Type B pancreatic cell (in vitro differentiated cells): Measurements from ENCODE around the gene EN2. TPM values are rescaled to one million over a fixed set of nuclear protein-coding genes. Genes with fewer than 3 reads are reported as not detected.

Source experiments
- DNase-seq: peaks from one replicate; pipeline ENCODE4 v3.0.0; 2021; ENCODE audit warnings: mixed read lengths; ENCODE audit not compliant: unreplicated experiment; ENCODE audit errors: extremely low spot score
- H3K27ac Mint-ChIP-seq: 2 replicates; pipeline ENCODE4 v1.8.0; 2021; ENCODE audit warnings: mild to moderate bottlenecking, mixed read lengths
- H3K27me3 Mint-ChIP-seq: 2 replicates; pipeline ENCODE4 v1.8.0; 2021; ENCODE audit warnings: mixed read lengths
- H3K36me3 Mint-ChIP-seq: 2 replicates; pipeline ENCODE4 v1.8.0; 2021; ENCODE audit warnings: mixed read lengths
- H3K4me1 Mint-ChIP-seq: one replicate; pipeline ENCODE4 v1.8.0; 2021; ENCODE audit warnings: mixed read lengths; ENCODE audit not compliant: unreplicated experiment
- H3K4me3 Mint-ChIP-seq: 2 replicates; pipeline ENCODE4 v1.8.0; 2021; ENCODE audit warnings: mild to moderate bottlenecking, mixed read lengths
- H3K9me3 Mint-ChIP-seq: 2 replicates; pipeline ENCODE4 v1.8.0; 2021; ENCODE audit warnings: mixed read lengths
- total RNA-seq: library from RNA; stranded (reverse); gene quantifications from 2 replicates; pipeline ENCODE4 v1.2.1, GENCODE V29; 2021; ENCODE audit warnings: low replicate concordance
- TF ChIP-seq, protein P1 (sequence below): fragments of 200-600 bp; sonication (generic); conservative IDR thresholded peaks from 2 replicates; pipeline ENCODE4 v1.5.0; 2021; ENCODE audit warnings: antibody characterized with exemption, mild to moderate bottlenecking

Gene EN2
- total RNA-seq, 1 donor from 2014 or later: 0.94 TPM

DNA sequence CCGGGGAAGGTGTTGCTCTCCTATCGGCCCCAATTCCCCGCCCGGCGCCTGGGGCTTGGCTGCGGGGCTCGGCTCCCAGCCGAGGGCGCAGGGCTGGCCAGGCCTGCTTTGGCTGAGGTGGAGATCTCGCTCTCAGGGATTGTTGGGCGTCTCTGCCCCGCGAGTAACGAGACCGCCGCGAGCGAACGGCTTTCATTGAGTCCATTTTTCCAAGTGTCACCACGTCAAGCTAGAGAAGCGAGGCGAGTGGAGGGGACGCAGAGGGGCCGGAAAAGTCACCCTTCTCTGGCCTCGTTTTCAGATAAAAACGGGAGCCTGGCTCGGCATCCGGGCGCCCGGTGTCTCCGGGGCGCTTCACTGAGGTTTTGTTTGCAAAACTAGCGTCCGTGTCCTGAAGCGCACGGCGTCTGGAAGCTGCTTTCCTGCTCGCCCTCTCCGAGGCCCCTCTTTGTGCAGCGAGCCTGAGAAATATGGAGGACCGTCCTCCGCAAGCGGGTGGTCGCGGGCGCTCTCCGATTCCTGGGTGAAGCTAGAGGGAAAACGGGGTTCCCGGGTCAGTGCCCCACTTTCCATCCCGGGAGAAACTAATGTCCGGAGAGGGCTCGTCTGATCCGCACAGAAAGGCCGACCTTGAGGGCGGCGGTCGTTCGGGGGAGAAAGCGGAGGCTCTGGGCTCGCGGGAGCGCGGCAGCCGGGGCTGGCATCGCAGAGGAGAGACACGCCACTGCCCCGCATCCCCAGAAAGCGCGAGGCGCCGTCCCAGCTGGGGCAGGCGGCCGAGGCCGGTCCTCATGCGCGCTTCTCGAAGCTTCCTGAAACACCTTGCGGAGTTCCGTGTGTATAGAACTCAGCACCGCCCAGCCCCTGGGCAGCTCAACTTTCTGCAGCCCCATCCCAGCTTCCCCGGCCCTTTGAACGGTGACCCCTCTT lies 3.5 kb upstream of the EN2 start:
- no peak for DNase-seq
- H3K27me3 Mint-ChIP-seq: peaks cover 81% of the 10 kb centered on the region
- H3K36me3 Mint-ChIP-seq: no peaks in the 10 kb centered on the region
- H3K27ac Mint-ChIP-seq: no peak overlapping the region
- TF ChIP-seq, protein P1, sequence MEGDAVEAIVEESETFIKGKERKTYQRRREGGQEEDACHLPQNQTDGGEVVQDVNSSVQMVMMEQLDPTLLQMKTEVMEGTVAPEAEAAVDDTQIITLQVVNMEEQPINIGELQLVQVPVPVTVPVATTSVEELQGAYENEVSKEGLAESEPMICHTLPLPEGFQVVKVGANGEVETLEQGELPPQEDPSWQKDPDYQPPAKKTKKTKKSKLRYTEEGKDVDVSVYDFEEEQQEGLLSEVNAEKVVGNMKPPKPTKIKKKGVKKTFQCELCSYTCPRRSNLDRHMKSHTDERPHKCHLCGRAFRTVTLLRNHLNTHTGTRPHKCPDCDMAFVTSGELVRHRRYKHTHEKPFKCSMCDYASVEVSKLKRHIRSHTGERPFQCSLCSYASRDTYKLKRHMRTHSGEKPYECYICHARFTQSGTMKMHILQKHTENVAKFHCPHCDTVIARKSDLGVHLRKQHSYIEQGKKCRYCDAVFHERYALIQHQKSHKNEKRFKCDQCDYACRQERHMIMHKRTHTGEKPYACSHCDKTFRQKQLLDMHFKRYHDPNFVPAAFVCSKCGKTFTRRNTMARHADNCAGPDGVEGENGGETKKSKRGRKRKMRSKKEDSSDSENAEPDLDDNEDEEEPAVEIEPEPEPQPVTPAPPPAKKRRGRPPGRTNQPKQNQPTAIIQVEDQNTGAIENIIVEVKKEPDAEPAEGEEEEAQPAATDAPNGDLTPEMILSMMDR: peak; percentile 18
- H3K9me3 Mint-ChIP-seq: no peaks in the 10 kb centered on the region
- H3K4me1 Mint-ChIP-seq: no peaks in the 10 kb centered on the region
- peak overlapping the region; percentile 65 for H3K4me3 Mint-ChIP-seq

- H3K36me3 Mint-ChIP-seq: no peaks in the 10 kb centered on the region
- H3K27me3 Mint-ChIP-seq: peaks cover 86% of the 10 kb centered on the region
- no peaks in the 10 kb centered on the region for H3K9me3 Mint-ChIP-seq
- H3K27ac Mint-ChIP-seq: no peak overlapping the region
- H3K4me3 Mint-ChIP-seq: peak overlapping the region; percentile 65
- TF ChIP-seq, protein P1: no peak
- H3K4me1 Mint-ChIP-seq: no peaks in the 10 kb centered on the region
- DNase-seq: no peak
Observed at GRCh38 chr7:155455132-155455693, 2.7 kb upstream of the EN2 start.

GRCh38 chr7:155455776-155456737 lies 1.9 kb upstream of the EN2 start:
- Mint-ChIP-seq H3K27me3 (peaks cover 86% of the 10 kb centered on the region), H3K4me1 (no peaks in the 10 kb centered on the region), H3K36me3 (no peaks in the 10 kb centered on the region), H3K27ac (peak overlapping the region; percentile 46), H3K4me3 (peak overlapping the region; percentile 84), H3K9me3 (no peaks in the 10 kb centered on the region)
- no peak for DNase-seq
- TF ChIP-seq, protein P1: no peak

GRCh38 chr7:155456738-155457543 lies 988 bp upstream of the EN2 start:
- Mint-ChIP-seq H3K9me3 (no peaks in the 10 kb centered on the region), H3K4me1 (no peaks in the 10 kb centered on the region), H3K27ac (peak overlapping the region; percentile 34), H3K27me3 (peaks cover 86% of the 10 kb centered on the region), H3K4me3 (peak overlapping the region; percentile 84), H3K36me3 (no peaks in the 10 kb centered on the region)
- TF ChIP-seq, protein P1: no peak
- peak; percentile 82 for DNase-seq
